ENCODE measurements around the gene GNG7. TPM values are rescaled to one million over a fixed set of nuclear protein-coding genes. Genes with fewer than 3 reads are reported as not detected.
"Not testable (repeated sequence)": the region's sequence is repeated elsewhere in the genome, so short reads cannot be mapped to it uniquely, and the experiment has no call there.

The GNG7 gene
- total RNA-seq, 1 donor from 2014 or later: 7.7 TPM

GRCh38 chr19:2569596-2570465, 132.7 kb downstream of the GNG7 start:
- Mint-ChIP-seq H3K9me3 (ENCODE audit: unreplicated experiment) (no peaks in the 10 kb centered on the region), H3K4me3 (ENCODE audit: unreplicated experiment) (no peak overlapping the region), H3K27ac (ENCODE audit: unreplicated experiment) (no peak overlapping the region), H3K36me3 (ENCODE audit: low read depth, unreplicated experiment) (peaks cover 4% of the 10 kb centered on the region), H3K4me1 (ENCODE audit: unreplicated experiment) (no peaks in the 10 kb centered on the region), H3K27me3 (ENCODE audit: unreplicated experiment) (peaks cover 10% of the 10 kb centered on the region)
- TF ChIP-seq, protein P1, sequence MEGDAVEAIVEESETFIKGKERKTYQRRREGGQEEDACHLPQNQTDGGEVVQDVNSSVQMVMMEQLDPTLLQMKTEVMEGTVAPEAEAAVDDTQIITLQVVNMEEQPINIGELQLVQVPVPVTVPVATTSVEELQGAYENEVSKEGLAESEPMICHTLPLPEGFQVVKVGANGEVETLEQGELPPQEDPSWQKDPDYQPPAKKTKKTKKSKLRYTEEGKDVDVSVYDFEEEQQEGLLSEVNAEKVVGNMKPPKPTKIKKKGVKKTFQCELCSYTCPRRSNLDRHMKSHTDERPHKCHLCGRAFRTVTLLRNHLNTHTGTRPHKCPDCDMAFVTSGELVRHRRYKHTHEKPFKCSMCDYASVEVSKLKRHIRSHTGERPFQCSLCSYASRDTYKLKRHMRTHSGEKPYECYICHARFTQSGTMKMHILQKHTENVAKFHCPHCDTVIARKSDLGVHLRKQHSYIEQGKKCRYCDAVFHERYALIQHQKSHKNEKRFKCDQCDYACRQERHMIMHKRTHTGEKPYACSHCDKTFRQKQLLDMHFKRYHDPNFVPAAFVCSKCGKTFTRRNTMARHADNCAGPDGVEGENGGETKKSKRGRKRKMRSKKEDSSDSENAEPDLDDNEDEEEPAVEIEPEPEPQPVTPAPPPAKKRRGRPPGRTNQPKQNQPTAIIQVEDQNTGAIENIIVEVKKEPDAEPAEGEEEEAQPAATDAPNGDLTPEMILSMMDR (IDR thresholded peaks at IDR 0.05; ENCODE audit: unreplicated experiment): no peak
- no peak for DNase-seq (ENCODE audit: low spot score)

DNA sequence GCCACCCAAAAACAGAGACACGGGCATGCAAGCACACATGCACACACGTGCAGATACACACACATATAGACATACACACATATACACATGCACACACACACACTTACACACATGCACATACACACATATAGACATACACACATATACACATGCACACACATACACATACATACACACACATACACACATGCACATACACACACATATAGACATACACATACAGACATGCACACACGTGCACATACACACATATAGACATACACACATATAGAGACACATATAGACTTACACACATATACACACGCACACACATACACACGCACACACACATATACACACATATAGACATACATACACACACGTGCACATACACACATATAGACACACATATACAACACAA, 134.5 kb downstream of the GNG7 start:
- H3K36me3 Mint-ChIP-seq (ENCODE audit: low read depth, unreplicated experiment): peaks cover 4% of the 10 kb centered on the region
- no peak for DNase-seq (ENCODE audit: low spot score)
- H3K27me3 Mint-ChIP-seq (ENCODE audit: unreplicated experiment): peaks cover 15% of the 10 kb centered on the region
- H3K4me3 Mint-ChIP-seq (ENCODE audit: unreplicated experiment): no peak overlapping the region
- H3K27ac Mint-ChIP-seq (ENCODE audit: unreplicated experiment): no peak overlapping the region
- H3K9me3 Mint-ChIP-seq (ENCODE audit: unreplicated experiment): no peaks in the 10 kb centered on the region
- H3K4me1 Mint-ChIP-seq (ENCODE audit: unreplicated experiment): no peaks in the 10 kb centered on the region
- TF ChIP-seq, protein P1 (IDR thresholded peaks at IDR 0.05; ENCODE audit: unreplicated experiment): no peak

GRCh38 chr19:2567580-2567979, 134.9 kb downstream of the GNG7 start:
- Mint-ChIP-seq H3K27ac (ENCODE audit: unreplicated experiment) (no peak overlapping the region), H3K36me3 (ENCODE audit: low read depth, unreplicated experiment) (peaks cover 4% of the 10 kb centered on the region), H3K4me1 (ENCODE audit: unreplicated experiment) (no peaks in the 10 kb centered on the region), H3K27me3 (ENCODE audit: unreplicated experiment) (peaks cover 15% of the 10 kb centered on the region), H3K4me3 (ENCODE audit: unreplicated experiment) (no peak overlapping the region), H3K9me3 (ENCODE audit: unreplicated experiment) (no peaks in the 10 kb centered on the region)
- DNase-seq (ENCODE audit: low spot score): no peak
- TF ChIP-seq, protein P1 (IDR thresholded peaks at IDR 0.05; ENCODE audit: unreplicated experiment): no peak

DNA sequence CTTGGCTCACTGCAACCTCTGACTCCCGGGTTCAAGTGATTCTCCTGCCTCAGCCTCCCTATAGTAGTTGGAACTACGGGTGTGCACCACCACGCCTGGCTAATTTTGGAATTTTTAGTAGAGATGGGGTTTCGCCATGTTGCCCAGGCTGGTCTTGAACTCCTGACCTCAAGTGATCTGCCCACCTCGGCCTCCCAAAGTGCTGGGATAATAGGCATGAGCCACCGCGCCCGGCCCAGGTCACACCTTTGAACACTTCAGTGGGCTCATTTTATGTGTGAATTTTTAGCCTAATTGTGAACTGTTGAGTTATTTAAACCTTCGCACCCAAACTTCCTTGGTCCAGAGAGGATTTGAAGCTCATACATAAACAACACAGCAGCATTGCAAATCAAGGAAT, 138.9 kb downstream of the GNG7 start:
- not testable (repeated sequence) for H3K4me3 Mint-ChIP-seq (ENCODE audit: unreplicated experiment); H3K9me3 Mint-ChIP-seq (ENCODE audit: unreplicated experiment); DNase-seq (ENCODE audit: low spot score); H3K27ac Mint-ChIP-seq (ENCODE audit: unreplicated experiment); H3K4me1 Mint-ChIP-seq (ENCODE audit: unreplicated experiment); H3K36me3 Mint-ChIP-seq (ENCODE audit: low read depth, unreplicated experiment); H3K27me3 Mint-ChIP-seq (ENCODE audit: unreplicated experiment)

DNA sequence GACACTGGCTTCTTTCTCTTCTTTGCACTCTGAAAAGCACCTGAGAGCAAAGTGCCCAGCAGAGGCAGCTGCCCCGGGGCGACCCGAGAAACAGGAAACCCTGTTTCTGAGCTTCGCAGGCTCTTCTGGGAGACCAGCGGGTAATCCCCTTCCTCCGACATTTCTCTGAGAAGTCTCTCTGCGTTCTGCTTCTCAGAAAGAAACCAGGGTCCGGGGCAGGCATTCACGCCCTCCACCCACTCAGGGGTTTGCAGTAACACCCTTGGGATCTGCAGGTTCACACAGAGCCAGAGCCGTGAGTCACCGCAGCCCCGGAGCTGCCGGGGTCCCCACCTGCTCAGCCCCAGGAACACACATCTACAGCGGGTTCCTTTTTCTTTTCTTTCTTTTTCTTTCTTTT, 140.6 kb downstream of the GNG7 start:
- Mint-ChIP-seq H3K4me3 (ENCODE audit: unreplicated experiment) (no peak overlapping the region), H3K9me3 (ENCODE audit: unreplicated experiment) (no peaks in the 10 kb centered on the region), H3K36me3 (ENCODE audit: low read depth, unreplicated experiment) (no peaks in the 10 kb centered on the region), H3K27ac (ENCODE audit: unreplicated experiment) (no peak overlapping the region), H3K27me3 (ENCODE audit: unreplicated experiment) (peaks cover 10% of the 10 kb centered on the region), H3K4me1 (ENCODE audit: unreplicated experiment) (peaks cover 3% of the 10 kb centered on the region)
- TF ChIP-seq, protein P1 (IDR thresholded peaks at IDR 0.05; ENCODE audit: unreplicated experiment): no peak
- no peak for DNase-seq (ENCODE audit: low spot score)

Data from endothelial cell (in vitro differentiated cells).